ENCODE data around the gene XYLB.
"Not testable (repeated sequence)": the region's sequence is repeated elsewhere in the genome, so short reads cannot be mapped to it uniquely, and the experiment has no call there.

Gene XYLB

DNA sequence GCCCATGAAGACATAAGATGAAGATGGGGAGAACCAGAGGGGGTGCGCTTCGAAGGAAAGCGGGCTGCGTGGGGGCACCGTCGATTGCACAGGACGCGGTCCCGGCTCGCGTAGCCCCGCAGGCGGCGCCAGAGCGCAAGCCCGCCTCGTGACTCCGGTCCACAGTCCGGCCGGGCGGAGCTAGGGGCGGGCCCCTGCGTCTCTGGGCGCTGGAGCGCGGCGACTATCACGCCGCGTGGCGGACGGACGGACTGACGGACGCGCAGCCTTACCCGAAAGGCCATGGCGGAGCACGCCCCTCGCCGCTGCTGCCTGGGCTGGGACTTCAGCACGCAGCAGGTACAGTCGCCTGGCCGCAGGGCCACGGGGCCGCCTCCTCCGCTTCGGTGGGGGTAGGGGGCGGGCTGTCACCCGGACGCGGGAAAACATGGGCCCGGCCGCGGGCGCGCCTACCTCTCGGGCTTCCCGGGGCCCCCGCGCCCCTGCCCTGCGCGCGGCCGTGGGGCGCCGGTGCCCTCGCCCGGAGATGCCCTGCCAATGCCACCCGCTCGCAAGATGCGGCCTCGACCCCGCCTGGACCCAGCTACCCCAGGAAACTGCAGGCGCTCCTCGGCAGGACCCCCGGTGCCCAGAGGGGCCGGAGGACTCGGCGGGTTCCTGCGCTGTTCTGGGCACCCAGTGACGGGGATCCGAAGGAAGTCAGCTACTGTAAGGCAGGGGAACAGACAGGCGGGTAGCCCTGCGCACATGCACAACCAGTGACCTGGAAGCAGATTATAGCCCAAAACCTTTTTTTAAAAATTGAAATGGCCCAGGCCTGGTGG, at the start of gene XYLB:
Gene XYLB (plus strand): TSS at position 199 of the 824 bp plus-strand sequence. CDS start 84 bp downstream, at position 283.
- DNase-seq, result peak; percentile 94

DNA sequence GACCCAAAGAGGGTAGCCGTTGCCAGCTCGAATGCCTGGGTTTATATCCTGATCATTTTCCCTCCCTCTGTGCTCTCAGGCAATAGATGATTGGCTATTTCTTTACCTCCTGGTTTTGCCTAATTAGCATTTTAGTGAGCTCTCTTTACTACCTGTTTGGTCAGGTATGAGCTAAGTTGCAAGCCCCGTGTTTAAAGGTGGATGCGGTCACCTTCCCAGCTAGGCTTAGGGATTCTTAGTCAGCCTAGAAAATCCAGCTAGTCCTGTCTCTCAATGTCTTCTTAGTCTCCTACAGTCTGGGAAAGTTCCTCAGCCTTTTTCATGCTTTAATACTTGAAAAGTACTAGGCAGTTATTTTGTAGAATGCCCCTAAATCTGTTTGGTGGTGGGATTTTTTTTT, 49.5 kb upstream of the XYLB start:
- not testable (repeated sequence) for DNase-seq

DNA sequence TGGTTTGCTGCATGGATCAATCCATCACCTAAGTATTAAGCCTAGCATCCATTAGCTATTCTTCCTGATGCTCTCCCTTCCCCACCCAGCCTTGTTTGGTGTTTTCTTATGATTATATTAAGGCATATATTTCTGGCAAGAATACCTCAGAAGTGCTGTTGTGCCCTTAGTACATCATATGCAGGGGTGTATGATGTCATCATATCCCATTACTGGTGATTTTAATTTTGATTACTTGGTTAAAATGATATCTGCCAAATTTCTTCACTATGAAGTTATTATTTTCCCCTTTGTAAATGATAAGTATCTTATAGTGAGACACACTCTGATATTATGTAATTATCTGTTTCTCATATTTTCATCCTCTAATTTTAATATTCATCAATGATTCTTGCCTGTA, 49.0 kb upstream of the XYLB start:
- no peak for DNase-seq

DNA sequence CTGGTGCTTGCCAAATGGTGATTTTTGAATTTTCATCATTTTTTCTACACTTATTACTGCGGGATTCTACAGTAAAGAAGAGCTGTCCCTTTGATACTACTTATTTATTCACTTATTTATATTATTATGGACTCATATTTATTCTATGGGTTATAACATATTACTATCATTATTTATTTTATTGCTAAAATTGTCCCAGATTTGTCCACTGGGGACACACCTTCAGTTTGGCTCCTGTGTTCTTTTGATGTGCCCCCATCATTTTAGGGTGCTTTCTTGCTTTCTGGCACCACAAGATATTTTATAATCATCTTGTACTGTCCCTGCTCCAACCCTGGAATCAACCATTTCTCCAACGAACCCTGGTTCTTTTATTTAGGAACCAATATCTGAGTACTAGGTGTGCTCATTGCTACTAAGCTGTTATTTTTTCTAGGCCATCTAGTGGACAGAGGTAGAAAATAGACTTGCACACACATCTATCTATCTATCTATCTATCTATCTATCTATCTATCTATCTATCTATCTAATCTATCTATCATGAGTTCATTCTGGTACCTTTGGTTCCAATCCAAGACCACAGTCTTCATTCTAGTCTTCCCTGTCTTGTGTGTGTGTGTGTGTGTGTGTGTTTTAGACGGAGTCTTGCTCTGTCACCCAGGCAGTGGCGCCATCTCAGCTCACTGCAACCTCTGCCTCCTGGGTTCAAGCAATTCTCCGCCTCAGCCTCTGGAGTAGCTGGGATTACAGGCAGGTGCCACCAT, 48.5 kb upstream of the XYLB start:
- DNase-seq, result no peak

DNA sequence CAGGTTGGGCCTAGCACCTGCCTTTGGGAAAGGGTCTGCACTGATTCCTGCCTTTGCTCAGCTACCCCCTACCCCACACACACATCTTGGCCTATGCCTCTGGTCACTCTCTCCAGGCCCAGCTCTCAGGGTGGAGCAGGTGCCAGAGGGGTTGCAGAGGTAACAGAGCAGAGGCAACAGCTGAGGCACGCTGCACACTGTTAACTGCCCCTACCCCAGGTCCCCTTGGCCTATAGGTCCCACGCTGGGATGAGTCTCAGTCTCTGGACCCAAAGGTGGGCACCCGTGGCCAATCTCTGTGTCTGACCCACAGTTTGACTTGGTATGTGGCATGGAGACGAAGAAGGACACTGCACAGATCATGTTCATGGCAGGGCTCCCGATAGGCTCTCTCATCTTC, 39.6 kb upstream of the XYLB start:
- DNase-seq, result no peak

DNA sequence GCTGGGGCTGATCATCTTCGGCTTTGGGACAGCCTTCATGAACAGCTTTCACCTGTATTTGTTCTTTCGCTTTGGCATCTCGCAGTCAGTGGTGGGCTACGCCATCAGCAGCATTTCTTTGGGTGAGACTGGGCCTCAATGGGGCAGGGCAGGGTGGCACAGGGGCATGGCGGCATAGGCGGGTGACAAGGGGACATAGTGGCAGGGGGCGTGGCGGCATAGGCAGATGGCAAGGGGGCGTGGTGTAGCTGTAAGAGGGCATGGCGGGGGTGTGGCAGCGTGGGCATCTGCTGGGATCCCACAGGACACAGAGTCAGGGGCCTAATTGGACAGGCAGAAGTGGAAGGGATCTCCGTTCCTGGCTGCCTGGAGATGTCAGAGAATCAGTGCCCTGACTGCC, 39.0 kb upstream of the XYLB start:
- DNase-seq, result no peak

DNA sequence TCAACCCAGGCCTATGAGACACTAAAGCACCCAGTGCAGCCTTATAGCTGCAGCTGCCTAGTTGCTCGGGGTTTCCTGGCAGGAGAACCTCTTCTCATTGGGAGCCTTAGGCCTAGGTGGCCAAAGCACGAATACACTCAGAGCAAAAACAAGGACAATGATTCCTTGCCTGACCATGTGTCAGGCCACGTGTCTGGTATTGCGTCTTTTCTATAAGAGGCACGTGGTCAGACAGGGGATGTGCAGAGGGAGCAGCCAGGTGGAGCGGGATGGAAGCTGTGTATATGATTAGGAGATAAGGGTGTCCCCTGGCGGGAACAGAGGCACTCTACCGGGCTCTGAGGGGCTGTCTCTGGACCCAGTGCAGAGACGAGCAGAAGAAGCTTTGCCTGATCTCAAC, 38.1 kb upstream of the XYLB start:
- no peak for DNase-seq

DNA sequence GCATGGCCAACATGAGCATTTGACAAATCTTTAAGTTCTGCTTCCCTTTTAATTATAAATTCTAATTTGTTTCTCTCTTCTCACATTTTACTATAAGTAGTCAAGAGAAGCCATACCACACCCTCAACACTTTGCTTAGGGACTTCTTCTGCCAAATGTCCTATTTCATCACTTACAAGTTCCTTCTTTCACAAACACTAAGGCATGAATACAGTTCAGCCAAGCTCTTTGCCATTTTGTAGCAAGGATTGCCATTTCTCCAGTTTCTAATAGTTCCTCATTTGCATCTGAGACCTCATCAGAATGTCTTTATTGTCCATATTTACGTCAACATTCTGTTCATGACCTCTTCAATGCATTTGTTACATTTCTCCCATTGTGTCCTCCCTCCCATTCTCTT, 35.1 kb upstream of the XYLB start:
- DNase-seq, result no peak

DNA sequence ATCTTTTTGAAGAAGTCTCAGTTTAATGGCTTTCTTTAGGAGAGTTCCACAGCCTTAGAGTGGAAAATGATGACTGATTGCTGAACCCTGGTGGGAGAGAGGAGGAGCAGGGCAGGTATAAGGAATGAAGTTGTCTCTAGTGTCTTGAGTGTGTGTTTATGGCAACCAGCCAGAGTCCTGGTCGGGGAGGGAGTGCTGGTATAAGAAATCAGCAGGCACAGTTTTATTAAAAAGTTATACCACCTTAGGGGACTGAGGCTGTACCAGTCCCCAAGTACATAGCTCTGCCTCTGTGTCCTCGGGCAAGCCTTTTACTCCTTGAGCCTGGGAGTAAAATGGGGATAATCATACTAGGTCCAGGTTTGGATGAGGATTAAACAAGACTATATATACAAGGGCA, 34.6 kb upstream of the XYLB start:
- DNase-seq, result no peak

DNA sequence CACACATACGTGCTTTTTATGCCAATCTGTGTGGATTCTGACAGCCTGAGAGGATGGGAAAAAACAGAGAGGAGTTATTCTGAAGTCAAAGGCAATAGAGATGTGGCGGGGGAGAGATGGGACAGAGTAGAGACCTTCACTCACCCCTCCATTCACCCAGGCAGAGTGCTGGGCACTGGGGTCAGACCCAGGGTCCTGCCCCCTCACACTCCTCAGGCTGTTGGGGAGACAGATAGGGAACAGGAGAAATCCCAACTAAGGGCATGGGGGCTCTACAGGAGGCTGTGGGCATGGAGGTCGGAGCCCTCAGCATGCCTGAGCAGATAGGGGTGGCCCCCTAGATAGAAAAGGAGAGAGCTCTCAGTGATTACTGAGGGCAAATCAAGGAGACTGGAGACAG, 34.2 kb upstream of the XYLB start:
- no peak for DNase-seq

DNA sequence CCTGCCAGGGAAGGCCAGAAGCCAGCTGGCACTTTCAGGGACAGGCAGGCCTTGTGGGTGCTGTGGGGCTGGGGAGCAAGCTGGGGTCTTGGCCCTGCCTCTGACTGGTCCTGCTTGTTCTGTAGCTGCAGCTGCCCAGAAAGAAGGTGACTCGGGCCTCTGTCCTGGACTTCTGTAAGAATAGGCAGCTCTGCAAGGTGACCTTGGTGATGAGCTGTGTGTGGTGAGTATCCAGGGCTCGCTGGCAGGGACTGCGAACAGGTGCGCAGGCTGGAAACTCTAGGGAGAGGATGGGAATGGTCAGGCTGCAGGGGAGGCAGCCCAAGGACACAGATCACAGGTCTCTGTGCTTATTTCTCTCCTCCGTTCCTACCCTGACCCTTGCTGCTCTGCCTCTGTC, 33.3 kb upstream of the XYLB start:
- DNase-seq, result no peak

DNA sequence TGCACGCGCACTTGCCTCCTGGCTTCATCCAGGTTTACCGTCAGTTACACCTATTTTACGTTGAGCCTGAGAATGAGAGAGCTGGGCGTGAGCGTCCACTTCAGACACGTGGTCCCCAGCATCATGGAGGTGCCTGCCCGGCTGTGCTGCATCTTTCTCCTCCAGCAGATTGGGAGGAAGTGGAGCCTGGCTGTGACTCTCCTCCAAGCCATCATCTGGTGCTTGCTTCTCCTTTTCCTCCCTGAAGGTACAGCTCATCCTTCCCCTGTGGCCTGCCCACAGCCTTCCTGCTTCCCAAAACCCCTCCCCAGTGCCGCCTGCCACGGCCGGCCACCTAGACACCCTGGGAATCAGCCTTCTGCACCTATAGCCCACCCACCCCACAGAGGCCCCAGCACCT, 32.9 kb upstream of the XYLB start:
- no peak for DNase-seq

DNA sequence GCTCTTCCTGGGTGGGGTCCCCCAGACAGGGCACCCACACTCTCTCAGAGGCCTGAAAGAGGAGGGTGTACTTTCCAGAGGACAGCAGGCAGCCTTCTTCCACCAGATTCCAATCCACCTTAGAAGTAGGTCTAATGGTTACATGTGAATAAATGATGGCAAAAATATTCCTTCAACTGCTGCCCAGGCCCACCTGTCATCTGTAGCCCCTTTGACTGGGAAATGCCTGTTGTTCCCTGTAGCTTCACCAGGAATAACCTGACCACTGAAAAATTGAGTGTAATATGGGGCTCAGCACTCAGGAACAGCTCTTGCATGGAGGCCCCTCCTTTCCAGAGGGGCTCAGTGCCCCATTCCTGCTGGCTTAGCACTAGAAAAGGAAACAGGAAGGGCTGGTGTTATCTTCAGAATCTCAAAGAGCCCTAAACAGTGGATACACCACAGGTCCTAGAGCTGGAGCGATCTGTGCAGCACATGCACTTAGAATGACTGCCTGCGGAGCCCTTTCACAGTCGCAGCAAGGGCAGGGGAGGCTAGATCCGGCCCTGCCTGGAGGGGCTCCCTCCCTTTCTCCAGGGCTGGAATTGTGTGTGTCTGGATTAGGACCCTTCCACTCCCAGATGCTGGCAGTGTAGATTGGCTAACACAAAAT, 32.3 kb upstream of the XYLB start:
- DNase-seq, result no peak

DNA sequence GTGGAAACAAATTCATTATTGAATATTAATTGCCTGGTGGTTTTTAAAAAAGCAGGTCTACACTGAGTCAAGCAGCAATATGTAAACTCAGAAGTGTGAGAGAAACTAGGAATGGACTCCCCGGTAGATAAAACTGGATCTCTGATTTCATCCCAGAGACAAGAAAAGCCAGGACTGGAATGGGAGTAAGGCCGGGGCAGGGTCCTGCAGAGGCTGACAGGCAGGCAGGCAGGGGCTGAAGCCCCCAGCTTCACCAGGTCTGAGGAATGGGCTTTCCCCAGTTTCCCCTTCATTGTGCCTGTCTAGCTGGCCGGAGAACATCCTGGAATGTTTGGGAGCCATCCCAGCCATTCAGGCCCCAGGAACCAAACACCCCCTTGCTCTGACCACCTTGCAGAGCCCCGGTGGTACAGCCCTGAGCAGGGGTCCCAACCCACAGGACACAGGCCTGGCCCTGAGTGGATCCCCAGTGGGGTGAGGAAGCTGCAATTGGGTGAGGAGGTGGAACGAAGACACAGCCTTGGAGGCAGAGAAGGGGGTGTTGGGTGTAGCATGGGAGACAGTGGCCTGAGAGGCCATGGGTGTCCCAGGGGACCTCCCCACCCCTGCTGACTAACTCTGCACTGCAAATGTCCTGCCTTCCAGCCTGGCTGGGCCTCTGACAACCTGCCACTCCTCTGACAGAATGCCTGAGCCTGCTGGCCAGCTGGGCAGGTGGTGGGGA, 31.7 kb upstream of the XYLB start:
- DNase-seq, result no peak

DNA sequence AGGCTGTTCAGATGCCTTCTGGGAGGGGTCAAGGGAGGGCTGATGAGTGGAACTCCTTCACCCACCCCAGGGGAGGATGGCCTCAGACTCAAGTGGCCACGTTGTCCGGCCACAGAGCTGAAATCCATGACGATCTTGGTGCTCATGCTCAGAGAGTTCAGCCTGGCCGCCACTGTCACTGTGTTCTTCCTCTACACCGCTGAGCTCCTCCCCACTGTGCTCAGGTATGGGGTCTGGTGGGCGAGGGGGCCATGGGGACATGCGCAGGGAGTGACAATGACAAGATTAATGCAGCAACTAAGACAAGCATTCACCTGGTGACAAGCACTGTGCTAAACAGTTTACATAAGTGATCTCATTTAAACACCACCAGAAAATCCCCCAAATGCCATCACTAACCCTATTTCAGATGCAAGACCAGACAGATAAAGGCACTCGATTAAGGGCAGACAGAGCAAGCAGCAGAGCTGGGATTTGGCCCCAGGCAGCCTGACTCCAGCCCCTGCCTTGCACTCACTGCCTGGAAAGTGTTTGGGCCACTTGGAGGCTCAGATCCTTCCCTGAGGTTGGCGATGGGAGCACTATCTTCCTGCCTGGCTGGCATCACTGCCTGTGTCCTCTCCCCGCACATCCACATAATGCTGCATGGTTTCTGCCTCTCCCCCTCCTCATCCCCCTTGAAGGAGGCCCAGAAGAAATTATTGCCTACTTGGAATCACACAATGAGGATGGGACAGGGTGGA, 30.9 kb upstream of the XYLB start:
- DNase-seq, result no peak

DNA sequence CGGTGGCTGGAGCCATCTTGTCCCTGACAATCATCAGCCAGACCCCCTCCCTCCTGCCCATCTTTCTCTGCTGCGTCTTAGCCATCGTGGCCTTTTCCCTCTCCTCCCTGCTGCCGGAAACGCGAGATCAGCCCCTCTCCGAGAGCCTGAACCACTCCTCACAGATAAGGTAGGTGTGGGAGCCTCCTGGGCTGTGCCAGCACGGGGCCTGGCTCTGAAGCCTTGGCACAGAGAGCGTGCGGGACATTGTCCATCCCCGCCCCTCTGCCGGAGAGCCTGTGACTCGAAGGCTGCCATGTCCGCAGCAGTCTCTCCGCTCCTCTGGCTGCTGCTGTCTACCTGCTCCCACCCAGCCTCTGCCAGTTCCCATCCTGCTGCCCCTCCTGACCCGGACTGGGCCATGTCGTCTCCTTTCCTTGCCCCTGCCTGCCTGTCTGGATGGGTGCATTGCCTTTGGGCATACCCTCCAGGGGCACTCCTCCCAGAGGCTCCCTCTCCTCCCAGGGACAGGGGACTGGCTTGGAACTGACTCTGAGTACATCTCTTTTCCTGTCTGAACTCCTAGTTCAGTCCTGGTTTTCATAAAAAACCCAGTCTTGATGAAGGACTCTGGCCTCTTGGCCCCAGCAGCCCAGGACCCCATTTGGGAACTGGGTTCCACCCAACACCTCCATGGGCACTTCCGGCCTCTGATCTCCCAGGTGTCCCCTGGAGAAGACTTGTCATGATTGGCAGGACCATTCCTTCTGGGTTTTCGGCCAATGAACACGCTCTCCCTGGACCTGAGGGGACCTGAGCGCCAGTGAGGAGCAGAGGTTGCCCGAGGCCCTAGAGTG, 30.0 kb upstream of the XYLB start:
- DNase-seq, result no peak

DNA sequence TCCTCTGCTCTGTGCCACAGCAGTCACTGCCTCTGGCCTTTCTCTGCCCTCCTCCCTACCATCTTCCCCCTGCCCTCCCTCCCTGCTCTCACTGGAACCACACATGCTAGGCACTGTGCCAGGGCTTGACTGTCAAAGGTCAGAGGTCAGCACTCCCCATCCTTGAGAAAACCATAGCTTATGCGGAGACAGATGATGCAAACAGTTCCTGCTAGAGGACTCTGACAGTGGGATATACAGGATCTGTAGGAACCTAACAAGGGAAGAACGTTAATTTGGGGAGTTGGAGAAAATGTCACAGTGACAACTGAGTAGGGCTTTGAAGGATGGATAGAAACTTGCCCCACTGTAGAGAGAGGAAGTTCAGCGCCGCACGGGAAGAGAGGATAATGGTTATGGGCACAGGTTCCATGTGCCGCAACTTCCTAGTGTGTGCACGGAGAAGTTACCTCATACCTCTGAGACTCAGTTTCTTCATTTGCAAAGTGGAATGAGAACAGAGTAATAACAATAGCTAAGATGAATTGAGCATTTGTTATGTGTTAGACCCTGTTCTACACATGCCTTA, 29.3 kb upstream of the XYLB start:
- DNase-seq, result no peak

DNA sequence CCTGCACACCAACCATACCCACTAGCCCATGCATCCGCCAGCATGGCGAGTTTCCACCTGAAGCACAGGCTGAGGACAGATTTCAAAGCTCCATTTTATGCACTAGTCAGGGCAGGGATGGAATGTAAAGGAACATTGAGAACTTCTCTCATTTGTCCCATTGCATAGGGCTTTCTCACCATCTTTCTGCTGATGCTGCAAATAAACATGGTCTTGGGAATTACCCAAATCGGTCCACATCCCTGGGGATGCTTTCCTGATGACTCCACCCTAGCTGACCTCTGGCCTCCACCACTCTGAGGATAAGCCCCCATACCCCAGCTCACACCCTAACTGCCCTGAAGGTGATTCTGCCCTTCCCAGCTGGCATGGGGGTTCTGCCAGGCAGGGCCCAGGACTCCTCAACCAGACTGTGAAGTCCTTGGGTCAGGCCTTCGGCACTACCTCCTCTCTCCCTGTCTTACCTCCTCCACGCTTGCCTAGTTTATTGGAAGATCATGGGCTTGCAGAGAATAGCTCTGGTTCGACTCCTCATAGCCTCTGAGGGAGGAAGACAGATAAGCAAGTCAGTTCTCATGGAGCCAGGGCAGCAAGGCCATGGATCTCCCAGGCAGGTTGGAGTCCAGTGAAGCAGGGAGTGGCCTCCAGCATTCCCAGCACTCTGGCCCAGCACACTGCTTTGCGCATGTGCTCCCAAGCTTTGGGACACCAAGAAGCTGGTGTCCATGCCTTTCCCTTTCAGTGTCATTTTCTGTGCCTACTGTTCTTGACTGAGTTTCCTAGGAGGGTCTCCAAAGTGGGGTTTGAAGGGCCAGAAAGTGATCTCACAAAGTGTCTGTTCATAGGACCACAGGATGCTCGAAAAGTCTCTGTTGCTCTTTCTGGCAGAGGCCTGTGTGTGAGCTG, 27.6 kb upstream of the XYLB start:
- DNase-seq, result no peak

DNA sequence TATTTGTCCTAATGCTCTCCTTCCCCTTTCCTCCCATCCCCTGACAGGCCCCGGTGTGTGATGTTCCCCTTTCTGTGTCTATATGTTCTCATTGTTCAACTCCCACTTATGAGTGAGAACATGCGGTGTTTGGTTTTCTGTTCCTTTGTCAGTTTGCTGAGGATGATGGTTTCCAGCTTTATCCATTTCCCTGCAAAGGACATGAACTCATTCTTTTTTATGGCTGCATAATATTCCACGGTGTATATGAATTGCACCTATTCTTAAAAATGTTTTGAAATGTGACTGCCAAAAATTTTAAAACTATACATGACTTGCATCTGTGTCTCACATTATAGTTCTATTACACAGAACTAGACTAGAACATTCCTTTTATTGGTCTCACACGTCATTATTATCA, 25.9 kb upstream of the XYLB start:
- not testable (repeated sequence) for DNase-seq

DNA sequence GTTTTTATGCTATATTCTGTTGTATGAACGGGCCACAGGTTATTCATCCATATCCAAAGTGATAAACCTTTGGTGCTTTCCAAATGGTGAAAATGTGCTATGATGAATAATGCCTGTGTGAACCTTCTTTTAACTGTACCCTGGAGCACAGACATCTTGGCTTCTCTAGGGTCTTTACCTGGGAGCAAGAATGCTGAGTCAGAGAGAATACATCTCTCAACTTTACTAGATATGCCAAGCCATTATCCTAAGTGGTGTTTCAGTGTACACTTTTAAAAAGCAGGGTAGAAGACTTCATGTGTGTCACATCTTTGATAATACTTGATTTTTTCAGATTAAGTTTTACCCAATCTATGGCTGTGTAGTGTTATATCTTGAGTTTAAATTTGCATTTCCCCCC, 23.5 kb upstream of the XYLB start:
- DNase-seq, result no peak
